ENCODE results near the gene TXNL4A.

Gene TXNL4A

GRCh38 chr18:79952456-79952995, 35.8 kb downstream of the TXNL4A start:
- in situ Hi-C loops (cut with MboI; ENCODE audit: low pct_unique_long_range_greater_than_20kb, low sequenced_read_pairs): no loop called here
- no peak for DNase-seq

- peak; percentile 77 for DNase-seq
Observed at GRCh38 chr18:79951545-79952455, 36.6 kb downstream of the TXNL4A start, which contains the start of gene SLC66A2. TSS of gene SLC66A2 (minus strand) at chr18:79951653. CDS start at chr18:79950926, 727 bp downstream.

GRCh38 chr18:79950515-79951341, 37.6 kb downstream of the TXNL4A start:
- DNase-seq: peak; percentile 37
- in situ Hi-C loops (cut with MboI; ENCODE audit: low pct_unique_long_range_greater_than_20kb, low sequenced_read_pairs): no loop called here

More at GRCh38 chr18:79951545-79952455, 36.6 kb downstream of the TXNL4A start, which contains the start of gene SLC66A2:
- in situ Hi-C loops (cut with MboI; ENCODE audit: low pct_unique_long_range_greater_than_20kb, low sequenced_read_pairs): no loop called here

- in situ Hi-C loops (cut with MboI; ENCODE audit: low pct_unique_long_range_greater_than_20kb, low sequenced_read_pairs): no loop called here
- peak; percentile 92 for DNase-seq
Observed at GRCh38 chr18:79949697-79950487, 38.5 kb downstream of the TXNL4A start.

DNA sequence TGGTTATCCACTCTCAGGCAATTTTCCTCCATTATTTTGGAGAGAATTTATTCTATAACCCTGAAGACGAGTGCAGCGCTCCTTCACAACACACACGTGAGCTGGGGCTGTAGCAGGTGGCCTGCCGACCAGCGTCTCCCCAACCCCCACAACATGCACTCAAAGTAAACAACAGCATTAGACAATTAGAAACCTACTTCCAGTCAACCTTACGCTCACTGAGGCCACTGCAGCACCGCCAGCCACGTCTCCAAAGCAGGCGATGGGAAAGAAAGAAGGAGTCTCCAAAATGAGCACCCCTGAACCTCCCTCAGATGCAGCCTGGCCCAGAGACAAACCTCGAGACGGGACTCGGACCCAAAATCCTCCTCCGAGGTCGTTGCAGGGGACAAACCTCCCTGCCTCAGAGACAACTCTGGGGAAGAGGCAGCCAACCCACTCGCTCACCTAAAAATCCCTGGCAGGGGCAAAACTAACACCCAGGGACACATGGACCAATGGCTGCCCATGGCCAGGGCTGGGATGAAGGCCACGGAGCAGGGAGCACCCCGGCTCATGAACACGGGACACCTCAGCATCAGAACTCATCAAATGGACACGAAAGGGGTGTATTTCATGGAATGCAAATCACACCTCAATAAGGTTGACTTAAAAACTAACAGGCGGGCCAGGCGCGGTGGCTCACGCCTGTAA, 39.5 kb downstream of the TXNL4A start:
- in situ Hi-C loops (cut with MboI; ENCODE audit: low pct_unique_long_range_greater_than_20kb, low sequenced_read_pairs): no loop called here

DNA sequence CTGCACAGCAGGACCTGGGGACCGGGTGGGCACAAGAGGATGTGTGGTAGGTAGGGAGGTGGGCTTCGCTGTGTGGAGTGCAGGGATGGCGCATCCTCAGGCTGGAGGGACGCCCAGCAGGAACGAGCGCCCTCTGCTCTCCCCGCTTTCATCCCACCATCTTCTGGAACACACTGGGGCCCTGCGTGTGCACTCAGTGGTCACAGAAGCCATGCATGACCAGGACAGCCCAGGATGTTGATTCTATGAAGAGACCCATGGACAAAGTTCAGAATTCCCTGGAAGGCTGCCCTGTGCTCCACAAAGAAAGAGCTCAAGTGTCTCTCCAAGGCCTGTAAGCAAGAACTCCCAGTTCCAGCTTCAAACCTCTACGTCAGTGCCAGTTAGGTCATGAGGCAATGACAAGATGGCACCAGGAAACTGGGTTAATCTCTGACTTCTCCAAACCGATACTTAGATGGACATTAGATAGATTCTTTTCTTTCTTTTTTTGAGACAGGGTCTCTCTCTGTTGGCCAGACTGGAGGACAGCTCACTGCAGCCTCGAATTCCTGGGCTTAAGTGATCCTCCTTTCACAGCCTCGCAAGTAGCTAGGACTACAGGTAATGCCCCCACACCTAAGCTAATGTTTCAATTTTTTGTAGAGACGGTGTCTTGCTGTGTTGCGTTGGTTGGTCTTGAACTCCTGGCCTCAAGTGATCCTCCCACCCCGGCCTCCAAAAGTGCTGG, 40.3 kb downstream of the TXNL4A start:
- DNase-seq: no peak
- in situ Hi-C loops (cut with MboI; ENCODE audit: low pct_unique_long_range_greater_than_20kb, low sequenced_read_pairs): no loop called here

More for the DNA sequence above, 39.5 kb downstream of the TXNL4A start:
- DNase-seq: no peak

DNA sequence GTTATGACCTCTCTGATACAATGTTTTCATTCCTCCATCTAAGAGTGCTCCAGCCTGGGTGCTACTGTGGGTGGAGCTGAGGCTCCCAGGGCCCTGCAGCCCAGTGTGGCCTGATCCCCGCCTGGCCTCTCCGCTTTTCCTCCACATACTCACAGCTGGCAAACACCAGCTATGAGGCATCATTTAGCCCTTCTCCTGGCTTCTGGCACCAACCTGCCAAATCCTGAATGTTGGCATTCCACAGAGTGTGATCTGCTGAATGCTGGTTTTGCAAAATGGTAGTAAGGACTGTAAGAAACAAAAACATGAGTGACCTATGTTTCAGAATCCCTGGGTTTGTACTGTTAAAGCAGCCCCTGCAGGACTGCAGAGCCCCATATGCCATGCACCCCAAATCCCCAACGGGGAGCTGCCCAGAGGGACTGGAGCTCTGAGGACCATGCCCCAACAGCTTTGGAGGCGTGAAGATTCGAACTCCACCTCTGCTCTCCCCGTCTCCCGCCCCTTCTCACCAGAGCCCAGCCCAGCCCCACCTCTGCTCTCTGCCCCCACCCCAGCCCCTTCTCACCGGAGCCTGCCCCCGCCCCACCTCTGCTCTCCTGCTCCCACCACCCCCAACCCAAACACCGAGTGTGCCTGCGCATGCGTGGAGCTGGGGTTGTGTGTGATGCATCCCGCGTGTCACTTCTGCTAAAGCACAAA, 41.2 kb downstream of the TXNL4A start:
- in situ Hi-C loops (cut with MboI; ENCODE audit: low pct_unique_long_range_greater_than_20kb, low sequenced_read_pairs): no loop called here
- DNase-seq: no peak

DNA sequence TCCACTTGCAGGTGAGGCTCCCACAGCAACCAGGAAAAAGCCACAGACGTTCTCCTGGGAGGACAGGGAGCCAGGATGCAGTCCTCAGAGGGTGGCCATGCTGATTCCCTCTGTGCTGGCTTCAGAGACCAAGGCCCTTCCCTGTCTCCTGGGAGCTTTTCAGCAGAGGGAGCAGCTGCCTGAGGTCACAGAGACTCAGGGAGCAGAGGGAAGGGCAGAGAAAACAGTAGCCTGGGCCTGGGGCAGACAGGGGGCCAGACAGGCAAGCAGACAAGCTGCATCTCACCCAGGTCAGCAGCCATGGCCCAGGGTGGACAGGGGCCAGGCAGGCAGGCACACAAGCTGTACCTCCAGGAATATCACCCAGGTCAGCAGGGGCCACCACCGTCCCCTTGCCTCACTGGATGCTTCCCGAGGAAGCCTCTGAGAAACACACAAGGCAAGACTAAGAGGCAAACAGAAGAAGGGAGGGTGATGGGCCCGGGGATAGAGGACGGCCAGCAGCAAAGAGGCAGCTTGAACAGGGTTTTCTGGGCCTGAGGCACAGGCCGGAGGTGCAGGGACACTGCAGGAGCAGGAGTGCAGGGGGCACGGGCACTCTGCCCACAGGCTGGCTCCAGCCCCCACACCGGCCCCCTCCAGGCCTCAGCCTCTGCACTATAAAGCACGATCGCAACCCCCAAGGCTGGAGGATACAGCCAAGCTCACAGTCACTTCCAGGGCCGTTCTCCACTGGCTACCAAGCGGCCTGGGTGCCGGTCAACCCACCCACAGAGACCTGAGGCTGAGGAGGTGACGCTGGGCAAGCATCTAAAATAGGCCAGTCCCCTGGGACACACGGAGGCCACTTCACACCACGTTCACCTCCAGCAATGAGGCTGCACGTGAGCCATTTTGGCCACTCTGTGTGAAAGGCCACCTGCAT, 43.0 kb downstream of the TXNL4A start:
- DNase-seq: no peak
- in situ Hi-C loops (cut with MboI; ENCODE audit: low pct_unique_long_range_greater_than_20kb, low sequenced_read_pairs): no loop called here

DNA sequence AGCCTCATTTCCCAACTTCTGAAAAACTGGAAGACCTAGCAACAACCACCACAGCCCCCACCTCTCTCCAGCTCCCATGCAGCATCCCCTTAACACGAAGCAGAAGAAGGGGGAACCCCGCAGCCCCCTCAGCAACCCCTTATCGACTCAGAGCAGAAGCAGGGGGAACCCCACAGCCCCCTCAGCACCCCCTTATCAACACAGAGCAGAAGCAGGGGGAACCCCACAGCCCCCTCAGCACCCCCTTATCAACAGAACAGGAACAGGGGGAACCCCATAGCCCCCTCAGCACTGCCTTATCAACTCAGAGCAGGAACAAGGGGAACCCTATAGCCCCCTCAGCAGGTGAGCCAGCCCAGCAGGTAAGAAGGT, 43.6 kb downstream of the TXNL4A start:
- DNase-seq: no peak
- in situ Hi-C loops (cut with MboI; ENCODE audit: low pct_unique_long_range_greater_than_20kb, low sequenced_read_pairs): no loop called here

GRCh38 chr18:79944126-79944731, 44.1 kb downstream of the TXNL4A start:
- in situ Hi-C loops (cut with MboI; ENCODE audit: low pct_unique_long_range_greater_than_20kb, low sequenced_read_pairs): no loop called here
- DNase-seq: peak; percentile 42

- in situ Hi-C loops (cut with MboI; ENCODE audit: low pct_unique_long_range_greater_than_20kb, low sequenced_read_pairs): no loop called here
- no peak for DNase-seq
Observed at GRCh38 chr18:79943608-79944125, 44.7 kb downstream of the TXNL4A start.

GRCh38 chr18:79942786-79943607, 45.4 kb downstream of the TXNL4A start:
- in situ Hi-C loops (cut with MboI; ENCODE audit: low pct_unique_long_range_greater_than_20kb, low sequenced_read_pairs): no loop called here
- DNase-seq: no peak

DNA sequence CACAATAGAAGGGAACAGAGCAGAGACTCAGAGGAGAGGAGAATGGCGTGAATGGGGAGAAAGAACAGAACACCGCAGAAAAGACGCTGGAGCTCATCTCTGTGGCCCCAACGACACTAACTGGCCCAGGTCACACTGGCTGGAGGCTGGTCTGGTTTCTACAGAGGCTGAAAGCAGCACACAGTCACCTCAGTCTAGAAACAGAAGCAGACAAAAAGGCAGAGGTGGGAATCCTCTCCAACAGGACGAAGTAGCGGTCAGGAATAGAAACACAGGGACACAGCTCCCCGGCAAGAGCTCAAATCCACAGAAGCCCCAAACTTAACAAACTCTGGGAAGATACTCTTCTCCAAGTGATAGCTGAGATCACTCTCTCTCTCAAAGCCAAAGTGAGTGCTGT, 46.2 kb downstream of the TXNL4A start:
- DNase-seq: no peak
- in situ Hi-C loops (cut with MboI; ENCODE audit: low pct_unique_long_range_greater_than_20kb, low sequenced_read_pairs): no loop called here

- no peak for DNase-seq
- in situ Hi-C loops (cut with MboI; ENCODE audit: low pct_unique_long_range_greater_than_20kb, low sequenced_read_pairs): no loop called here
Observed at GRCh38 chr18:79941473-79942119, 46.8 kb downstream of the TXNL4A start.

Measured in KBM-7 (cell line).